ENCODE measurements around the gene PRPF38B. TPM values are rescaled to one million over a fixed set of nuclear protein-coding genes. Genes with fewer than 3 reads are reported as not detected.

The PRPF38B gene, protein sequence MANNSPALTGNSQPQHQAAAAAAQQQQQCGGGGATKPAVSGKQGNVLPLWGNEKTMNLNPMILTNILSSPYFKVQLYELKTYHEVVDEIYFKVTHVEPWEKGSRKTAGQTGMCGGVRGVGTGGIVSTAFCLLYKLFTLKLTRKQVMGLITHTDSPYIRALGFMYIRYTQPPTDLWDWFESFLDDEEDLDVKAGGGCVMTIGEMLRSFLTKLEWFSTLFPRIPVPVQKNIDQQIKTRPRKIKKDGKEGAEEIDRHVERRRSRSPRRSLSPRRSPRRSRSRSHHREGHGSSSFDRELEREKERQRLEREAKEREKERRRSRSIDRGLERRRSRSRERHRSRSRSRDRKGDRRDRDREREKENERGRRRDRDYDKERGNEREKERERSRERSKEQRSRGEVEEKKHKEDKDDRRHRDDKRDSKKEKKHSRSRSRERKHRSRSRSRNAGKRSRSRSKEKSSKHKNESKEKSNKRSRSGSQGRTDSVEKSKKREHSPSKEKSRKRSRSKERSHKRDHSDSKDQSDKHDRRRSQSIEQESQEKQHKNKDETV
- polyA plus RNA-seq (2012; rRNA removed), result 17.5 and 22.3 TPM in 2 replicates
- polyA plus RNA-seq (2012; cell fraction: cytosol; rRNA removed), result 11.5 and 14.1 TPM in 2 replicates
- polyA plus RNA-seq (2012; cell fraction: nucleus; rRNA removed), result 45.9 and 68.6 TPM in 2 replicates

DNA sequence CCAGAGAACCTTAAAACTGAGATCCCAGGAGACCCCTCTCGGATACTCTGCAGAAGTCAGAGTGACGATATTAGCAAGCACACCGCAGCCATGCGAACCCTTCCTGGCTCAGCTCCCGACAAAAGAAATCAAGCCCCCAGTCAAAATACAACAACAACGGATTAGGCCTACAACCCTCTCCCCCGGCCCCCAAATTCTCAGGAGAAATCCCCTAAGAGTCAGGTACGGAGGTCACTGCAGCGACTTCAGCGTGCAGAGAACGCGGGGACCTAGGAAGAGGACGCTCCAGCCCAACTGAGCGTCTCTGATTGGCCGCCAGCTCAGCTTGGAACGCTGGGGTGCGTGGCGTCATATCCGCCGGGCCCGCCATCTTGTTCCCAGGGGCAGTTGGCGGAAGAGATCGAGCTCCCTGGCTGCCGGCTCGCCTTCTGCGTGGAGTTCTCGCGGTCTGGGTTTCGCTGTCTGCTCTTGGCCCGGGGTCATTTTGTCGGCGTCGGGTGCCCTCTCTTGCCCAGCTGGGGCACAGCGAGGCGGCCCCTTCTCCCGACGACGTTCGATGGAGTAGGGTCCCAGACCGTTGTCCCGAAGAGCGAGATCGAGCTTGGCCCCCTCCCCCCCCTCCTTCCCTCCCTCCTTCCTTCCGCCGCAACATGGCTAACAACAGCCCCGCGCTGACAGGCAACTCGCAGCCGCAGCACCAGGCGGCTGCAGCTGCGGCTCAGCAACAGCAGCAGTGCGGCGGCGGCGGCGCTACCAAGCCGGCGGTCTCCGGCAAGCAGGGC, at the start of gene PRPF38B:
Gene PRPF38B (plus strand): TSS at position 369 of the 782 bp plus-strand sequence. CDS start 282 bp downstream, at position 651.
- Histone ChIP-seq H3K27ac (ENCODE audit: low read depth in 2 of 2, low read length in 1 of 2) (peak within 1 kb of the TSS; percentile 96 to 99), H3K36me3 (replicated peaks in 1 of 2; ENCODE audit: control insufficient read depth in 1 of 2, insufficient read depth in 2 of 2, low read length in 1 of 2) (peaks cover 24 to 25% of the 10 kb centered on the region in 2 experiments), H3K4me2 (peak within 1 kb of the TSS; percentile 85), H3K4me3 (ENCODE audit: low read depth in 2 of 2, low read length in 1 of 2) (peak within 1 kb of the TSS; percentile 97 to 98), H3K4me1 (ENCODE audit: control insufficient read depth in 1 of 2, insufficient read depth in 2 of 2, low read depth in 1 of 2, low read length in 1 of 2) (peaks cover 11 to 16% of the 10 kb centered on the region in 2 experiments; a peak in 3 of 4 replicates), H3K9ac (peak within 1 kb of the TSS; percentile 85), H3K9me3 (no peaks in the 10 kb centered on the region), H3K27me3 (ENCODE audit: insufficient read depth) (no peaks in the 10 kb centered on the region), H3F3A (replicated peaks; ENCODE audit: insufficient read depth) (peaks cover 9% of the 10 kb centered on the region), H3K79me2 (ENCODE audit: insufficient read depth) (peaks cover 59% of the 10 kb centered on the region), H3K9me2 (no peaks in the 10 kb centered on the region), H2AFZ (ENCODE audit: low read depth) (peak within 1 kb of the TSS; percentile 76; the same call in 1 of the 2 replicates), H4K20me1 (ENCODE audit: insufficient read depth) (peaks cover 33% of the 10 kb centered on the region)
- ChIA-PET CTCF (interaction anchor here (0.7 to 3.4 kb wide), 18 partner anchors 12 to 420 kb away, joined by 3 to 27 read pairs (median 3); partner anchors contain the start of gene EEIG2), POLR2A (interaction anchor here (0.9 to 2.3 kb wide), 10 partner anchors 31 to 408 kb away, joined by 3 to 13 read pairs (median 4); partner anchors contain the start of genes EEIG2, HENMT1 and TAF13)
- 0% methylated on average over 15 of the region's 59 CpGs for WGBS (ENCODE audit: low lambda C conversion rate)
- DNase-seq, result peak; percentile 93
- TF ChIP-seq, protein P1, sequence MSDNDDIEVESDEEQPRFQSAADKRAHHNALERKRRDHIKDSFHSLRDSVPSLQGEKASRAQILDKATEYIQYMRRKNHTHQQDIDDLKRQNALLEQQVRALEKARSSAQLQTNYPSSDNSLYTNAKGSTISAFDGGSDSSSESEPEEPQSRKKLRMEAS (IDR thresholded peaks at IDR 0.05; ENCODE audit: low read depth), result peak; percentile 89
- TF ChIP-seq JUND (IDR thresholded peaks at IDR 0.05), result no peak
- TF ChIP-seq CHD2 (IDR thresholded peaks at IDR 0.05; ENCODE audit: low read length, partially characterized antibody), result peak; percentile 72
- no peak; the same call in 1 of the 2 replicates for TF ChIP-seq RAD21 (IDR thresholded peaks at IDR 0.05; ENCODE audit: low read length)
- TF ChIP-seq, protein P2, sequence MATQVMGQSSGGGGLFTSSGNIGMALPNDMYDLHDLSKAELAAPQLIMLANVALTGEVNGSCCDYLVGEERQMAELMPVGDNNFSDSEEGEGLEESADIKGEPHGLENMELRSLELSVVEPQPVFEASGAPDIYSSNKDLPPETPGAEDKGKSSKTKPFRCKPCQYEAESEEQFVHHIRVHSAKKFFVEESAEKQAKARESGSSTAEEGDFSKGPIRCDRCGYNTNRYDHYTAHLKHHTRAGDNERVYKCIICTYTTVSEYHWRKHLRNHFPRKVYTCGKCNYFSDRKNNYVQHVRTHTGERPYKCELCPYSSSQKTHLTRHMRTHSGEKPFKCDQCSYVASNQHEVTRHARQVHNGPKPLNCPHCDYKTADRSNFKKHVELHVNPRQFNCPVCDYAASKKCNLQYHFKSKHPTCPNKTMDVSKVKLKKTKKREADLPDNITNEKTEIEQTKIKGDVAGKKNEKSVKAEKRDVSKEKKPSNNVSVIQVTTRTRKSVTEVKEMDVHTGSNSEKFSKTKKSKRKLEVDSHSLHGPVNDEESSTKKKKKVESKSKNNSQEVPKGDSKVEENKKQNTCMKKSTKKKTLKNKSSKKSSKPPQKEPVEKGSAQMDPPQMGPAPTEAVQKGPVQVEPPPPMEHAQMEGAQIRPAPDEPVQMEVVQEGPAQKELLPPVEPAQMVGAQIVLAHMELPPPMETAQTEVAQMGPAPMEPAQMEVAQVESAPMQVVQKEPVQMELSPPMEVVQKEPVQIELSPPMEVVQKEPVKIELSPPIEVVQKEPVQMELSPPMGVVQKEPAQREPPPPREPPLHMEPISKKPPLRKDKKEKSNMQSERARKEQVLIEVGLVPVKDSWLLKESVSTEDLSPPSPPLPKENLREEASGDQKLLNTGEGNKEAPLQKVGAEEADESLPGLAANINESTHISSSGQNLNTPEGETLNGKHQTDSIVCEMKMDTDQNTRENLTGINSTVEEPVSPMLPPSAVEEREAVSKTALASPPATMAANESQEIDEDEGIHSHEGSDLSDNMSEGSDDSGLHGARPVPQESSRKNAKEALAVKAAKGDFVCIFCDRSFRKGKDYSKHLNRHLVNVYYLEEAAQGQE (IDR thresholded peaks at IDR 0.05; ENCODE audit: low read depth, low read length), result 0 out of 2 replicates have a peak, but pooled peaks have one; percentile 7
- TF ChIP-seq ZBTB33 (IDR thresholded peaks at IDR 0.05; ENCODE audit: borderline replicate concordance, low read depth), result peak; percentile 77; the same call in 1 of the 2 replicates
- no peak for TF ChIP-seq TCF12 (IDR thresholded peaks at IDR 0.05)
- peak; percentile 73 for TF ChIP-seq MXI1 (IDR thresholded peaks at IDR 0.05; ENCODE audit: low read depth, low read length)
- TF ChIP-seq RXRA (IDR thresholded peaks at IDR 0.05; ENCODE audit: borderline replicate concordance, low read depth), result no peak
- no peak for TF ChIP-seq NFIC (IDR thresholded peaks at IDR 0.05; ENCODE audit: borderline replicate concordance)
- TF ChIP-seq USF2 (IDR thresholded peaks at IDR 0.05; ENCODE audit: borderline replicate concordance, low read depth, low read length), result no peak
- peak; percentile 91 for TF ChIP-seq GABPA (IDR thresholded peaks at IDR 0.05; ENCODE audit: low read depth)
- TF ChIP-seq TEAD4 (IDR thresholded peaks at IDR 0.05; ENCODE audit: borderline replicate concordance, insufficient read depth), result 0 out of 2 replicates have a peak, but pooled peaks have one; percentile 29
- TF ChIP-seq FOXM1 (IDR thresholded peaks at IDR 0.05; ENCODE audit: low read depth), result no peak
- no peak for TF ChIP-seq NRF1 (IDR thresholded peaks at IDR 0.05; ENCODE audit: low read depth, low read length)
- TF ChIP-seq, protein P3, sequence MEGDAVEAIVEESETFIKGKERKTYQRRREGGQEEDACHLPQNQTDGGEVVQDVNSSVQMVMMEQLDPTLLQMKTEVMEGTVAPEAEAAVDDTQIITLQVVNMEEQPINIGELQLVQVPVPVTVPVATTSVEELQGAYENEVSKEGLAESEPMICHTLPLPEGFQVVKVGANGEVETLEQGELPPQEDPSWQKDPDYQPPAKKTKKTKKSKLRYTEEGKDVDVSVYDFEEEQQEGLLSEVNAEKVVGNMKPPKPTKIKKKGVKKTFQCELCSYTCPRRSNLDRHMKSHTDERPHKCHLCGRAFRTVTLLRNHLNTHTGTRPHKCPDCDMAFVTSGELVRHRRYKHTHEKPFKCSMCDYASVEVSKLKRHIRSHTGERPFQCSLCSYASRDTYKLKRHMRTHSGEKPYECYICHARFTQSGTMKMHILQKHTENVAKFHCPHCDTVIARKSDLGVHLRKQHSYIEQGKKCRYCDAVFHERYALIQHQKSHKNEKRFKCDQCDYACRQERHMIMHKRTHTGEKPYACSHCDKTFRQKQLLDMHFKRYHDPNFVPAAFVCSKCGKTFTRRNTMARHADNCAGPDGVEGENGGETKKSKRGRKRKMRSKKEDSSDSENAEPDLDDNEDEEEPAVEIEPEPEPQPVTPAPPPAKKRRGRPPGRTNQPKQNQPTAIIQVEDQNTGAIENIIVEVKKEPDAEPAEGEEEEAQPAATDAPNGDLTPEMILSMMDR (IDR thresholded peaks at IDR 0.05), result no peak
- TF ChIP-seq ELF1 (IDR thresholded peaks at IDR 0.05), result peak; percentile 88
- TF ChIP-seq, protein P4, sequence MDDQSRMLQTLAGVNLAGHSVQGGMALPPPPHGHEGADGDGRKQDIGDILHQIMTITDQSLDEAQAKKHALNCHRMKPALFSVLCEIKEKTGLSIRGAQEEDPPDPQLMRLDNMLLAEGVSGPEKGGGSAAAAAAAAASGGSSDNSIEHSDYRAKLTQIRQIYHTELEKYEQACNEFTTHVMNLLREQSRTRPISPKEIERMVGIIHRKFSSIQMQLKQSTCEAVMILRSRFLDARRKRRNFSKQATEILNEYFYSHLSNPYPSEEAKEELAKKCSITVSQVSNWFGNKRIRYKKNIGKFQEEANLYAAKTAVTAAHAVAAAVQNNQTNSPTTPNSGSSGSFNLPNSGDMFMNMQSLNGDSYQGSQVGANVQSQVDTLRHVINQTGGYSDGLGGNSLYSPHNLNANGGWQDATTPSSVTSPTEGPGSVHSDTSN (IDR thresholded peaks at IDR 0.05), result no peak
- TF ChIP-seq EZH2phosphoT487 (IDR thresholded peaks at IDR 0.05; ENCODE audit: borderline replicate concordance, low read depth), result no peak
